ENCODE data around the gene DHPS.

- TF ChIP-seq POLR2AphosphoS5 (IDR thresholded peaks at IDR 0.05): no peak
- no peak for TF ChIP-seq EP300 (IDR thresholded peaks at IDR 0.05)
- peak; percentile 76 to 87 (median 81) for TF ChIP-seq CTCF (IDR thresholded peaks at IDR 0.05)
- TF ChIP-seq POLR2A (IDR thresholded peaks at IDR 0.05): no peak
These were observed 5.3 kb downstream of the DHPS start for GRCh38 chr19:12676384-12676792.
